Activated T-cell treated with anti-CD3 and anti-CD28 coated beads, Interleukin-2, amount 50 U/mL, for 1 hour (primary cell): ENCODE results near the gene IGF2BP1.

Source experiments
- DNase-seq: peaks from one replicate; pipeline ENCODE4 v3.0.0-alpha.2; 2020

Gene IGF2BP1

GRCh38 chr17:48997103-48997826 is at the start of gene IGF2BP1:
Gene IGF2BP1, plus strand, starts transcription at chr17:48997385. Its CDS starts 361 bp downstream, at chr17:48997746.
- DNase-seq: peak; percentile 44

DNA sequence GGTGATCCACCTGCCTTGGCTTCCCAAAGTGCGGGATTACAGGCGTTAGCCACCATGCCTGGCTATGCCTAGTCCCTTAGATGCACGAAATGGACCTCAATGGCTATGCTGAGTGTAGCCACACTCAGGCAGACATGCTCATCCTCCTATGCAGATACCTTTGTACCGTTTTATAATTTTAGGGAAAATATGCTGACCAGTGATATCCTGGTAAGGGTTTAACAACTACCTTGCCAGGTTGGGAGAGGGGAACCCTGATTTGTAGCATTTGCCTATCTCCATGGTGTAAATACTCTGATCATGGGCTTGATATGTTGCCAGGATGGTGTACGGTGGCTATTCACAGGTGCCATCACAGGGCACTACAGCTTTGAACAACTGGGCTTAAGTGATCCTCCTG is 45.6 kb upstream of the IGF2BP1 start:
- DNase-seq: no peak

- no peak for DNase-seq
Measured at GRCh38 chr17:48952904-48953303, 44.3 kb upstream of the IGF2BP1 start.

DNA sequence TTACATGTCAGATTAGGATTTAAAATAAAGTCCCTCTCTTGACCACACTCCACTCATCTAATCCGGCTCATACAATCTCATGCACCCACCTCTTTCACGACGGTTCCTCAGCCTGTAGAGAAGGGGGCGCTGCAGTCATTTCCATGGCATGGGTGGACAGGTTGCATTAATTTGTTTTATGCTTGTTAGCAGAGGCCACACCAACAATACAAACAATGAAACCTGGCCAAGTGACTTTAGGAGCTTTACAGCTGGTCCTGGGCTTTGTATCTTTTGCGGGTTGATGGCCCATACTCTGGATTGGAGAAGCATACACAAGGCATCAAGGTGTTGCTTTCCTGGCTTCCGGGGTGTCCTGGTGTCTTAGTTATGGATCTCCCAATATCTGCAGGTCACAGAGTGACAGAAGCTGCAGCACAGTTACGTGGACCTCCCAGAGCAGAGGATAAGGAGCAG is 42.9 kb upstream of the IGF2BP1 start:
- no peak for DNase-seq

DNA sequence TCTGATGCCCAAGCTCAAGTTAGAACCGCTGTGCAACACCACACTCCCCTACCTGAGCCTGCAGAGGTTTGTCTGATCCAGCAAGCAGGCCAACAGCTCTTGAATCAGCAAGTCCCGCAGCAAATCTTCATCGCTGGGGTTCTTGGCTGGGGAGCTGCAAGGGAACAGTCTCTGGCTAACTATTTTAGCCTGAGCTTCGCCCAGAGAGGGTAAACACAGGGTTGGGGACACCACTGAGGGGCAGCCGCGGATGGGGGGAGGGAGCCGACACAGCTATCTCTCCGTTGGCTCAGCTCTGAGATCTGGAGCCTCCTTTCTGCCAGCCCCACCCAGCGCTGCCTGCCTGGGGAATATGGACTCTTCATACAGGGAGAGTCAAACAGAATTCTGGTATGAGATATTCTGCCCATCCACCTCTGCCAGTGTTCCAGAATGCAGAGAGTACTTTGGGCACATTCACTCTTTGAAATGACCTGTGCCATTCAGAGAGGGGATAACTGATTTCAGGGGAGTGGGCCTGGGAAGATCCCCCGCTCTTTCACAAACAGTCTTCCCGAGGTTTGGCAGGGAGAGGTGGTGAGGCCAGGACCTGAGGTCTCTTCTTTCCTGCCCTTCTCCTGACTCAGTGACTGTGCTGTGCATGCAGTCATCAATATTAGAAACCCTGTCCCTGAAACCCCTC is 36.2 kb upstream of the IGF2BP1 start:
- DNase-seq: no peak

GRCh38 chr17:48961516-48962233 is 35.5 kb upstream of the IGF2BP1 start:
- no peak for DNase-seq

DNA sequence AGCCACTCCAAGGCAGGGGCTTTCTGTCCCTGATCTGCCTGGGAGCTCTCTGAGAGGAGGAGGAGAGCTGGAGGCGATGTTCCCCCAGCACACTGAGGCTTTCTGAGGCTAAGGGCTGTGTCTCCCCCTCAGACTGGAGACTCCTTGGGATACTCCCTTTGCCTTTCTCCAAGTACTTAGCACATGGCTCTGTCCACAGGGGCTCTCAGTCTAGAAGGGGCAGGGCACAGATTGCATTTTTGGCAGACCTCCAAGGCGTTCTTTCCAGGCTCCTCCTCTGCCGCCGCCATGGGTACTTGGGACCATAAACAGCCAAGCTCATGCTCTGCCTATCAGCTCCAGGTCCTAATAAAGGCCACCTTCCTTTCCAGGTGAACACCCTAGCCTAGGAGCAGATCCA is 27.0 kb upstream of the IGF2BP1 start:
- DNase-seq: no peak

- DNase-seq: no peak
Measured at GRCh38 chr17:48970865-48971687, 26.1 kb upstream of the IGF2BP1 start.

- no peak for DNase-seq
Measured at GRCh38 chr17:48972749-48973097, 24.5 kb upstream of the IGF2BP1 start.

DNA sequence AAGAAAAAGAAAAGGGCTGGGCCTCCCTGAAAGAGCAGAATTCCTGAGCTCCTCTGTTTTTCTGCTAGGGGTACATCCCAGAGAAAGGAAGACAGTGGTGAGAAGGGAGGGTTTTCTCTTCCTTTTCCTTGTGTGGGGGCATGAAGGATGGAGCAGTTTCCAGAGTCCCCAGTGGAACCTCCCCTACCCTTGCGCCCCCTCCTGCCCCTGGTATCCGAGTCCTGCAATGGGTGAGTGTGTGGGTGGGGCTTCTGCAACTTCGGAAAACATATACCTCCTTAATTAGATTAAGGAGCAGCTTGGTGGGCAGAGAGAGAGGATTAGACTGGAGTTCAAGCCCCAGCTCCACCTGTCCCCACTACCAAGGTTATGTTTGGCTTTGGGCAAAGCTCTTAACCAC is 23.4 kb upstream of the IGF2BP1 start:
- no peak for DNase-seq

DNA sequence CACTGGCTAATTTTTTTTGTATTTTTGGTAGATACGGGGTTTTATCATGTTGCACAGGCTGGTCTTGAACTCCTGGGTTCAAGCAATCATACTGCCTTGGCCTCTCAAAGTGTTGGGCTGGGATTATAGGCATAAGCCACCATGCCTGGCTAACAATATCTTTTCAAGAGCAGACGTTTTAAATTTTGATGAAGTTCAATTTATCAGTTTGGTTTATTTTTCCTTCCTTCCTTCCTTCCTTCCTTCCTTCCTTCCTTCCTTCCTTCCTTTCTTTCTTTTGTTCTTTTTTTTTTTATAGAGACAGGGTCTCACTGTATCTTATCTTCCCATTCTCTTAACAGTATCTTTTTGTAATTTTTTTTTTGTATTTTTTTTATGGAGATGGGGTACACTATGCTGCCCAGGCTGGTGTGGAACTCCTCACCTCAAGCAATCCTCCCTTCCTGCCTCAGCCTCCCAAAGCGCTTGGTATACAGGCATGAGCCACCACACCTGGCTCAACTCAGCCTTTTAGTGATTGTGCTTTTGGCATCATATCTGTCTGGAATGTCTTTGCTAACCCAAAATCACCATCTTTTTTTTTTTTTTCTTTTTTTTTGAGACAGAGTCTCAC is 15.2 kb upstream of the IGF2BP1 start:
- DNase-seq: no peak

GRCh38 chr17:48985436-48986245 is 11.5 kb upstream of the IGF2BP1 start:
- DNase-seq: no peak

GRCh38 chr17:48989100-48989499 is 8.1 kb upstream of the IGF2BP1 start:
- no peak for DNase-seq

DNA sequence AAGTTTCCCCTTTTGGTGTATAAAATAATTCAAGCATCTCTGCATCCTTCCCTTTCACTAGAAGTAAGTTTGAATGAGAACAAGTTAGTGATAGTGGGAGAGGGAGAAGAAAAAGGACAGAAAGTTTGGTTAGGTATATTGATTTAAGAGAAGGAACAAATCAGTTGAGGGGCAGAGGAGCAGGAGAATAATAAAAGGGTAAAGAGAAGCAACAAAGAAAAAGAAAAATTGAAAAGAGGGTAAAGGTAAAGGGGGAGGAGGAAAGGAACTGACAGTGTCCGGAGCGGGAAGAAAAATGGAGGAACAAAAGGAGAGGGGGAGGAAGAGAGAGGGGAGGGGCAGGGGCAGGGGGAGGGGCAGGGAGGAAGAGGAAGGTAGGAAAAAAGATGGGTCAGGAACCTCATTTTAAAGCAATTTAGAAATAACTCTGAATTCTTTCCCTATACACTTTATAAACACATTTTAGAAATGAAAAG is 6.3 kb upstream of the IGF2BP1 start:
- DNase-seq: no peak

GRCh38 chr17:48992444-48992843 is 4.7 kb upstream of the IGF2BP1 start:
- DNase-seq: no peak

- no peak for DNase-seq
Measured at GRCh38 chr17:48993305-48993704, 3.9 kb upstream of the IGF2BP1 start.

GRCh38 chr17:48993951-48994350 is 3.2 kb upstream of the IGF2BP1 start:
- DNase-seq: no peak

GRCh38 chr17:48994549-48995303 is 2.5 kb upstream of the IGF2BP1 start:
- DNase-seq: no peak

DNA sequence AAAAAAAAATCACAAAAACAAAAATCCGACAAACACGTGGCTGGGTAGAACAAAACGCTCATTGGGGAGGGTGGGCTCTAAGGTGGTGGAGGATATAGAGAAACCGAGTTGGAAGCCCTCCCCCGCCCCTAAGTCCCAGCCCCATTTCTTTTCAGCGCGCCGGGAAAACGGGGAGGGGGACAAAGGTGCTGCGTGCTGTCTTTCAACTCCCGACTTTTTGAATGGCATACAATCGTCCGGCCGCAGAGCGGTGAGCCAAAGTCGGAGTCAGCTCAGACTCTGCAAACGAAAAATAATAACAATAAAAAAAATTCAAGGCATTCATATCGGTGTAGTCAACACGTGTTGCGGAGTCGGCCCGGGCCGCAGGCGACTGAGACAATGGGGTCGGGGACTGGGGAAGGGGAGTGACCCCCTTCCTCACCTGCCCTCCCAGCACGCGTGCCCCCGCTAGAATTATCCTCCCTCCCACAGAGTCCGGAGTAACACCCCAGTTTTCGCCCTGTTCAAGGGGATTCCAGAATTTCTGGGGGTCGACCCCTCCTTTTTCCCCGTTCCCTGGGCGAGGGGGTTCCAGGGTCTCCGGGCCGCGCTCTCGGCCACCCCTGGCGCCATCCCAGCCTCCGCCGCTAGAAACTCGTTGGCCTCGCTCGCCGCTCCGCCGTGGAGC is 1.7 kb upstream of the IGF2BP1 start:
- DNase-seq: peak; percentile 44
